NCI-H2107 treated with DMSO at 0.1 percent for 48 hours (cell line): ENCODE measurements around the gene IGF2BP1.
"Not testable (repeated sequence)": the region's sequence is repeated elsewhere in the genome, so short reads cannot be mapped to it uniquely, and the experiment has no call there.

Experiments
- DNase-seq: peaks from one replicate; lab custom pipeline; 2025; ENCODE audit not compliant: unreplicated experiment; lab: John Stamatoyannopoulos, UW

Gene IGF2BP1

DNA sequence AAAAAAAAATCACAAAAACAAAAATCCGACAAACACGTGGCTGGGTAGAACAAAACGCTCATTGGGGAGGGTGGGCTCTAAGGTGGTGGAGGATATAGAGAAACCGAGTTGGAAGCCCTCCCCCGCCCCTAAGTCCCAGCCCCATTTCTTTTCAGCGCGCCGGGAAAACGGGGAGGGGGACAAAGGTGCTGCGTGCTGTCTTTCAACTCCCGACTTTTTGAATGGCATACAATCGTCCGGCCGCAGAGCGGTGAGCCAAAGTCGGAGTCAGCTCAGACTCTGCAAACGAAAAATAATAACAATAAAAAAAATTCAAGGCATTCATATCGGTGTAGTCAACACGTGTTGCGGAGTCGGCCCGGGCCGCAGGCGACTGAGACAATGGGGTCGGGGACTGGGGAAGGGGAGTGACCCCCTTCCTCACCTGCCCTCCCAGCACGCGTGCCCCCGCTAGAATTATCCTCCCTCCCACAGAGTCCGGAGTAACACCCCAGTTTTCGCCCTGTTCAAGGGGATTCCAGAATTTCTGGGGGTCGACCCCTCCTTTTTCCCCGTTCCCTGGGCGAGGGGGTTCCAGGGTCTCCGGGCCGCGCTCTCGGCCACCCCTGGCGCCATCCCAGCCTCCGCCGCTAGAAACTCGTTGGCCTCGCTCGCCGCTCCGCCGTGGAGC is 1.7 kb upstream of the IGF2BP1 start:
- DNase-seq: no peak

DNA sequence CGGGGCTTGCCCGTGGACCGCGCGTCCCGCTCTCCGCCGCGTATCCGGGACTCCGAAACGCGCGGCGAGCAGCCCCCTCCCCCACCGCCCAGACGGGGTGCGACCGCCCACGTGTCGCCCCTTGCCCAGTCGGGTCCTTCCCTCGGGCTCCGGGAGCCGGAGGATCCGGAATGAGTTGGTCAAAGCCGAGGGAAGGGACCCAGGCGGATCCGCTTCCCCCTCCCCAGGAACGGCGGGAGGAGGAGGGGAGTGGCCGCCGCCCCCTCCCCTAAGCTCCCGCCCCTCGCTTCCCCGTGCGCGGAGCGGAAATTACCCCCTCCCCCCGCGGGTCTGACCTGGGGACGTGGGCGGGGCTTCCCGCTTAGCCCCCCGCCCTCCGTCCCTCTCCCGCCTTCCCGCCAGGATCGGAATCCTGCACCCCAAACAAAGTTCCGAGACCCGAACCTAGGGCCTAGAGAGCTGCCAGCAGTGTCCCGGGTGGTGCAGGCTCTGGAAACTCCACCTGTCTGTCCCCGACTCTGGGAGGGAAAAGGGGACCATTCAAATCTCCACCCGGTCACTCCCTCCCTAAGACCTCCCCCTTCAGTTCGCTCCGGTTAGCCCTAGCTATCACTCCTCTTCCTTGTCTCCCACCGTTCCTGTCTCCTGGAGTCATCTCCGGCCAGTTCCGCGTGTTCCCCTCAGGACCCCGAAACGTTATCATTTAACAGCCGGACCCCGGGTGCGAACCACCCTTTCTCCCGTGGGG is 1.0 kb upstream of the IGF2BP1 start:
- DNase-seq: no peak

DNA sequence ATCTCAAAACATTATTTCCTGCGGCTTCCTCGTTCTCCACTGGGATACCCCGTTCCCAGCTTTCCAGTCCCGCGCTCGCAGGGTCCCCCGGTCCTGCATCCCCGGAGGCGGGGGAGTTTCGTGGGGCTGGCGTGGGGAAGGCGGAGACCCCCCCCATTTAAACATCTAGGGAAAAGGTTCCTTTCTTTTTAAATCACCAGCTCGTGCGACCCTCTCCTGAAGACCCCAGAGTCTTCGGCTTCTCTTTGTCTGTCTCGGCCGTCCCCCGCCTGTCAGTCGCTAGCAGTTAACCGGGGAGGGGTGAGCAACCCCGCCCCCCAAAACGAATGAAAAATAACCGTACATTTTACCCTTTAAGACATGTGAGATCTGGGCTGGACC is 473 bp upstream of the IGF2BP1 start:
- DNase-seq: no peak

DNA sequence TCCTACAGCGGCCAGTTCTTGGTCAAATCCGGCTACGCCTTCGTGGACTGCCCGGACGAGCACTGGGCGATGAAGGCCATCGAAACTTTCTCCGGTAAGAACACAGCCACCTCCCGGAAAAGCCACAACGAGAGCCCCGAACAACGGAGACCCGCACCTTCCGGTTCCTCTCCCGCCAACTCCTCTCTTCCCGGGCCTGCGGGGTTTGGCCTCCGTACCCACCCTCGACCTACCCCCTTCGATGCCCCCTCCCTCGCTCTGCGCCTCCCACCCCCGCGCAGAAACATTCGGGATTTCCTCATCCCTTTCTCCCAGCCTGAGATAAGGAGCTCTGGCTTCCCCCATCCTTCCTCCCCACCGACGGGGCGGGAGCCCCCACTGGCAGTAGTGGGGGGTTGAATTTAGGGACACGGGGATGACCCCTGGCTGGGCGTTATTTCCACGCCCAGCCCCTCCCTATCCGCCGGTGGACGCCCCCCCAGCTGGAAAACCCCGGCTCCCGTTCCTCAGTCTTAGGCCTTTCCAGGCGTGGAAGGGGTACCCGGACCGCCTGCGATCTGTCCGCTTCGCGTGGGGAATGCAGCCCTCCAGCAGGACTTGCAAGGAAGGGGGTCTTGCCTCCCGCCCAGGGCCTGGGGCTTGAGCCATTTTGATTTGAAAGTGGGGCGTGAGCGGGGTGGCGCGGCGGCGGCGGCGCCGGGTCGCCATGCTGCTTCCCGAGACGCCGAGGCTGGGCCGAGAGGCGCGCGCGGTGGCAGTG is 822 bp downstream of the IGF2BP1 start:
- no peak for DNase-seq

DNA sequence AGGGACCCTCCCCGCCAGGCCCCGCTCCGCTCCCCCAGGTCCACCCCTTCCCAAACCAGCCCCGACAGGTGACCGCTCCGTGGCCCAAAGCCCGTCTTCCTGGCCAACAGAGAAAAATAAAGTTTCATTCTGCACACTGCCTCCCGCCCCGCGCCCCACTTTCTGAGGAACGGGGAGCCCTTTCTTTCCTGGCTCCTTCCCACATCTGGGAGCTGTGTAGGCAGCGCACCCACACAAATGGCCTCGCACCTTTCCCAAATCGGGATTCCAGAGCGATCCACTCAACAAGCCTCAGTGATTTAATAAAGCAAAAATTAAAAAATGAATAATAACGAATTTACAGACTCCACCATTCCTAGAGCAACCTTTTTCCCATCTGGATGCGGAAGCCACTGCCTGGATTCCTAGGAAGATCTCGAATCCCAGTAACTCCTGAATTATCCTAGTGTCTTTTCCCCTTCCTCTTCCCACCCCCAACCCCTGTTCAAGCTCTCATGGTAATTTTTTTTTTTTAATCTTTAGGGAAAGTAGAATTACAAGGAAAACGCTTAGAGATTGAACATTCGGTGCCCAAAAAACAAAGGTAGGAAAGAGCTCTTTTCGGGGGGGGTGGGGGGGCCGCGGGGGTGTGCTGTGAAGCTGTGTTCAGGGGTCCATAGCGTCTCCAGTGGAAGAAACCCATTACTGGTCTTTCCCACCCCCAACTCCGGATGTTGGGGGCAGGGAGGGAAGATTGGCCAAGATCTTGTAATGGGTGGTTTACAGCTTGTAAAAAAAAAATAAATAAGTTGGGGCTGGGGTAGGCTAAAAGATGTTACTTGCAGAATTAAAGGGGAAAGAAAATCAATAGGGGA is 1.6 kb downstream of the IGF2BP1 start:
- no peak for DNase-seq

DNA sequence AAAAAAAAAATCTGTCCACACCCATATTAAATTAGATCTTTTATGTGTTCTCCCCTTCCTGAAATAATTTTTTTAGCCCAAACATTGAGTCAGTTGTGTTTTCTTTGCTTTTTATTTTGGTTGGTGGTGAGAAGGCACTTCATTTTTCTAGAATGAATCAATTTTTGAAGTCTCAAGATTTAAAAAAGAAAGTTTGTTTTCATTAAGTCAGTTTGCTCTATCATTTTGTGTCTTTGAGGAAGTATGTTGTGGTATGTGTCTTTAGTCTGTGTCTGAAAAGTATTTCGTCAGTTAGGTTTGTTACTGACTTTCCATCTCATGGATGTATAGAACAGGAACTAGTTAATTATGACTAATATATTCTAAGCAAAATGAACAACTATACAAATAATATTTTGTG is 3.8 kb downstream of the IGF2BP1 start:
- no peak for DNase-seq

DNA sequence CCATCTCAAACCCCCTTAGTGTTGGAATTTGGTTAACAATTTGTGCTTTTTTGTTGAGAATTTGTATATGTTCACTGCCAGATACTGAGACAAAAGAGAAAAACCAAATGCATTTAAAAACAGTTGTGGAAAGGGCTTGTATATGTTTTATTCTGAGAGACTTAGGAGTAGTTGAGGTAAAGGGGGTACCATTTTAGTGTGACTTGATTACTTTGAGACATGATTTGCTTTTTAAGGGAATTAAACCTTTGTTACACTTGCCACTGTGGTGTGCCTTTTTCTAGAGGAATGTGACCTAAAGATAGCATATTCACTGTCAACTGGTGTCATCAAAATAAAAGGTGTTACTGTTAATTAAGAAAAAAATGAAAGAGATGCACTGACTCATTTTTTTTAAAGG is 4.5 kb downstream of the IGF2BP1 start:
- DNase-seq: no peak

DNA sequence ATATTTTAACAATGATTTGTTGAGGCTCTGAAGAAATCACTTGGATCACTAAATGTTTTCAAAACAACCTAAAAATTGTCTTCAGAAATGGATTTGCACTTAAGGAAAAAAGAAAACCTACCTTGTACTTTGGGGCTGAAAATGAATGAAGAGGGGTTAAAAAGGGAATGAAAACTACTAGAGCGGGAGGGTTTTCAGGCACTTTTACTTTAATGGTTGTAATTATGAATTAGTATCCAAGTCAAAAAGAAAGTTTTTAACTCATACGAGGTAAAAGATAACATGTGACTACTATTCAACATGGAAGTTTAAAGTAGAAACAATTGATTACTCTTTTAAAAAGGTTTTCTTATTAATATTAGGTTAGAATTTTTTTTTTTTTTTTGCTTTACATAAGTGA is 5.1 kb downstream of the IGF2BP1 start:
- no peak for DNase-seq

DNA sequence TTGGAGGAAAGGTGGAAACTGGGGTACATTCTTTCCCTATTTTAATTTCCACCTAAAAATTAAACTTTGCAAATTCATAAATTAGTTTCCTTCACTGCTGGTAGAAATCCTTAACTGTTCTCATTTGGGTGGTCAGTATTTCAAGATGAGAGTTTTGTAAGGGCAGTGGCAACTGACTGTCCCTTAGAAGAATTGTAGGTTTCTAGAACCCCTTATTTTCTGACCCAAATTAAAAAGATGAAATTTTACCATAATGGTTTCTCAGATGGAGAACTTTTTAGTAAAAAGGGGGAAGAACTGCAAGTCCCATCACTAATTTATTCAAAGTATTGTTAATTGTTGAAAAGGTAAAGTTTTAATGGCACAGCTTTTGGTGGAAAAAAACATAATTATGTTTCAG is 5.6 kb downstream of the IGF2BP1 start:
- DNase-seq: no peak

DNA sequence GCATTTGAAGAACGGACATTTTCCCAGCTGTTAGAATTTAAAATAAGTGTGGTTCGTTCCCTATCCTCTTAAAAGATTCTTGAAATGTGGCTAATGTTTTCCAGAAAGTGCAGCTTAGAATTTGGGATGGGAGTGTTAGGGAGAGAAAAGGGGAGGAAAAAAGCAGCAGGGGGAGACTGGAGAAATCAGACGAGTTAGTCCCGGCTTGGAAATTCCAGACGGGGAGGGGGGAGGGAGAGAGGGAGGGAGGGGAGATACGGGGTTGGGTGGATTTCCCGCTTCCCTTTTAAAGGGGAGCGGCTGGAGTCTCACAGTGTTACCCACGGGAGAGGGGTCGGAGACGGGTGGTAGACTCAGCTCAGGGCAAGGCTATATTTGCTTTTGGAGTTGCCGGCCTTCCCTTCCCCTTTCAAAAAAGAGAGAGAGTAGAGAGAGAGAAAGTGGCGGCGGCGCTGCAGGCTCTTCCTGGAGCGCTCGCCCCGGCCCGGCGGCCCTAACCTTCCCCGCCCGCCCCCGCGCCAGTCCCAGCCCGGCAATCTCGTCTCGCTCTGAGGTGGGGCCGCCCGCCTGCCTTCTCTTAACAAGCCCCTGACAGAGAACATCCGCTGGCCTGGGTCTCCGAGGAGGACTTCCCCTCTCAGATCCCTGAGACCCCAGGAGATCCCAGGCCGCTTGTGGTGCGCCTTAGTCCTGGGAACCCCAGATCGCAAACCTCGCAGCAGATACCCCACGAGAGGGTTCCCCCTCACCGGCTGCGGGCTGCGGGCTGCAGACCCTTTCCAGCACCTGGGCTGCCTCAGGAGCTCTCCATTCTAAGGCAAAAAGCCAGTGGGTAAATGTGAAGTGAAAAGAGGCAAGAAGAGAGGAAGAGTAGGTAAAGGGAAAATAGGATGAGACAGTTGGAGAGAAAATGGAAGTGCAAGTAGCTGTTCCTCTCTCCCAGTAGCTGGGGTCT is 6.6 kb downstream of the IGF2BP1 start:
- no peak for DNase-seq

DNA sequence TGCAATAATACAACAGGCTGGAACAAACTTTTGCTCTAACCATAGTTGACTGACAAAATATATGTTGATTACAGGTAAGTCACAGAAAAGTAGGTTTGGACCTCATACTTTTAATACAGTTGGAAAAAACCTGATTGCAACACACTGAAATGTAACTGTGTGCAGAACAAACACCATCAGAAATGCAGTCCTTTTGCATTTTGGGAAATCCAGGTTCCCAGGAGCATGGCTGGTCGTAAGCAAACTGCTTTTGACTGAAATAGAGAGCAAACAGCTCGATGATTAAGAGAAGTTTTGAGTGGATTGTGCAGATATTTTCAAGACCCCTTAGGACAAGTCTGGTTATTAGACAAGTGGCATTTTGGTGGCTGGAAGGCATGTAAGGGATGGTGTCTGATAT is 8.0 kb downstream of the IGF2BP1 start:
- DNase-seq: no peak

DNA sequence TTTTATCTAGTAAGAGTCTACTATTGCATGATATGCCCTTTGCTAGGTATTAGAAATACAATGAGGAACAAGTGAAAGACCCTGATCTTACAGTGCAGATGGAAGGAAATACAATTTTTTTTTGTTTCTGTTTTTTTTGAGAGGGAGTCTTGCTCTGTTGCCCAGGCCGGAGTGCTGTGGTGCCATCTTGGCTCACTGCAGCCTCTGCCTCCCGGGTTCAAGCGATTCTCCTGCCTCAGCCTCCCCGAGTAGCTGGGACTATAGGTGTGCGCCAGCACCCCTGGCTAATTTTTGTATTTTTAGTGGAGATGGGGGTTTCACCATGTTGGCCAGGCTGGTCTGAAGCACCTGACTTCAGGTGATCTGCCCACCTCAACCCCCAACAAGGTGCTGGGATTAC is 11.7 kb downstream of the IGF2BP1 start:
- not testable (repeated sequence) for DNase-seq

DNA sequence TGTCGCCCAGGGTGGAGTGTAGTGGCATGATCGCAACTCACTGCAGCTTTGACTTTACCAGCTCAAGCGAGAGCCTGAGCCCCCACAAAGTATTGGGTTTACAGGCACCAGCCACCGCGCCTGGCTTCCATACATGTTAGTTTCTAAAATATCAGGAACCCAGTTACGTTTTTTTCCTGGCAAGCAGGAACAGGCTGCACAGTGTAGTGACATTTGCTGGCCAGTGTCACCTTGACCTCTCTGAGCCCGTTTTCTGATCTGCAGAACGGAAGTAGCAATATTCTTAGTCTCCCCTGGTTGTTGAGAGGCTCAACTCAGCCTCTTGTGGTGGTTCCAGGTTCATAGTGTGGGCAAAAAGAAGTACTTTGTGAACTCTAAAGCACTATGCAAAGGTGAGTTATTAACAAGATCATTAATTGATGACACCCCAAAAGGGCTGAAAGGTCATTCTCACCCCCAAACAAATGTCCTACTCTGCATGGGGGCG is 15.6 kb downstream of the IGF2BP1 start:
- DNase-seq: no peak

DNA sequence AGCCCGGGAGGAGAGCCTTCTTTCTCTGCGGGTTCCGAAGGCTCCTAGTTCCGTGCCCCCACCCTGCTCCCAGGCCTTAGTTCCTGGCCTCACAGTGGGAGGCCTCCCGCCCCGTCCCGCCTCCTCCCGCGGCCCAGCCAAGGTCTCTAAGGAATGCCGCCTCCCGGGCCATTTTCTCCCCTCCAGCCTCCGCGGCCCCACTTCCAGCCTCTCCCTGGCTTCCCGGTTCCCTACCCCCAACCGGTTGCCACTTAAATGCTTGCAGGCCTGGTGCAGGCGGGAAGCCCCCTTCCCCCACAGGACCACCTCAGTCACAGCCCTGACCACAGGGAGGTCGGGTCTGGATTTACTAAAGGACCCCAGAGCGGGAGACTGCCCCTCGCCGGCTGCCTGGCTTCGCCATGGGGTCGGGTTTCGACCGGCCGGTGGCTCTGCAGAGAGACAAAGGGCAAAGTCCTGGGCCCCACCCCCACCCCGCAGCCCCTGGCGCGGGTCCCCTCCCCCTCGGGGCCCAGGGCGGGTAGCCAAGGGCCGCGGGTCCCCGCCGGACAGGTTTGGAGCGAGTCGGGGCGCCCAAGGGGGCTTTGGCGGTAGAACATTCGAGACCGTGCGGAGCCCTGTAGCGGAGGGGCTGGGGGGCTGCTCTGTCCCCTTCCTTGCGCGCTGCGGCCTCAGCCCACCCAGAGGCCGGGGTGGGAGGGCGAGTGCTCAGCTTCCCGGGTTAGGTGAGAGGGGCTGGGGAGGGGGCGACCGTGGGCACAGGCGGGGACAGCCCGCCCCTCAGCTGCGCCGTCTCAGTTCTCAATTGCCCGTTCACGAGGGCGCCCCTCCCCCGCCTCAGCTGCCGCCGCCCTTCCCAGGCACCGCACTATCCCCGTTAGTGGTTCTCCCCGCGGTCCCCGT is 16.4 kb downstream of the IGF2BP1 start:
- DNase-seq: no peak

DNA sequence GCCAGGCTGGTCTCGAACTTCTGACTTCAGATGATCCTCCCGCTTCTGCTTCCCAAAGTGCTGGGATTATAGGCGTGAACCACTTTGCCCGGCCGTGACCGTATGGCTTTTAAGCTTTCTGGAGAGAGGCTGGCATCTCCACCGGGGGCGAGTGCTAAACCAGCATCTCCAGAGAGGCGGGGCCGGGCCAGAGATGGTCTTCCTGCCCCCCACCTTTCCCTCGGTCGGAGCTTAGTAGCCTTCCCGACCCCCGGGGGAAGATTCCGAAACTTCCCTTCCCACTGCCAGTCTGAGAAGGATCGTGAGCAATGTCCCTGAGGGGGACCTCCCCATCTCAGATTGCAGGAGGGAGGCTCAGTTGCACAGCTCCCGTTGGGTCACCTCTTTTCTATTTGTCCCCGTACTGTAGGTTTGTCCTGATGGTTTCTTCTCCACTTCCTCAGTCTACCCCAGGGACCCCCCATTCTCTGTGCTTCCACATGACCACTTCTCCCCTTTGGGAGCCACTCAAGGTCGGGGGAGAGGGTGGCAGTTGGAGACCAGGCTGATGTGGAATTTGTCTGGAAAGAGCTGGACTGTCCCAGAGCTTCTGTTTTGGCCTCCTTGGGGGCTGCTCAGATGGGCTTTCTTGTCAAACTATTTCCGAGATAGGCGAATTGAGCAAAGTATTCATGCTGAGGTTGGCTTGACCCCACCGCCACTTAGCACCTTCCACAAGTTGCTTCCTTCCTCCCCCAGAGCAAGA is 18.2 kb downstream of the IGF2BP1 start:
- DNase-seq: no peak

DNA sequence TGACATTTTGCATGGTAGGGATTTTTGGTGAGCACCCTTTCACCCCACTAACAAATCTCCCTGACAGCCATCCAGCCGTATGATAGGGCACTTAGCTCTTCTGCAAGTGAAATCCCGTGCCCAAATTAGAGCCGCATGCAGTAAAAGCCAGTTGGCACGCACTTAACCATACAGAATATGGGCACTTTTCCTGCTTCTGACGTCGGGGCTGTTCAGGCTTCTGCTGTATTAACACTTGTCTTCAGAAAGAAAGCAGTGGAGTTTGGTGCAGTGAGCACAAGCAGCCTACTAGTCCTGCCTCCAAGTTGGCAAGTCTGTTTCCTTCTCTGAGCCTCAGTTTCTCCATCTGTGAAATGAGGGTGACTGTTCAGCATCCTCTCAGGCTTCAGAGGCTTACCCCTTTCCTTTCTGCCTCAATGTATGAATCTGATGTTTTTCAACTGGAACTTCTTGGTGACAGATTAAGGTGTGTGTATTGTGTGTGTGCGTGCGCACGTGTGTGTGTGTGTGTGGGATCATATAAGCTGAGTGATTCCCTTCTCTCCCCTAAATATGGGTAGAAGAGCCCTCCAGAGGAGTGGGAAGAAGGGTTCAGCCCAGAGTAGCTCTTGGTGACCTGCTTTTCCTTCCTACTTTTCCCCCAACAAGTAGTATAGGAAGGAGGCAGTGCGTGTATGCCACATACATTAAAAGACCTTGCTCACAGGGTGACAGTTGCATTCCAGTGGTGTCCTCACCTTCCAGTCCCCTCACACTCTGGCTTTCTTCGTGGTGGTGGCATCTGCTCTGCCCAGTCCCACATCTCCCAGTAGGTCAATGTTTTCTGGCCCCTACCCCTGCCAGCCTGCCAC is 19.0 kb downstream of the IGF2BP1 start:
- no peak for DNase-seq

DNA sequence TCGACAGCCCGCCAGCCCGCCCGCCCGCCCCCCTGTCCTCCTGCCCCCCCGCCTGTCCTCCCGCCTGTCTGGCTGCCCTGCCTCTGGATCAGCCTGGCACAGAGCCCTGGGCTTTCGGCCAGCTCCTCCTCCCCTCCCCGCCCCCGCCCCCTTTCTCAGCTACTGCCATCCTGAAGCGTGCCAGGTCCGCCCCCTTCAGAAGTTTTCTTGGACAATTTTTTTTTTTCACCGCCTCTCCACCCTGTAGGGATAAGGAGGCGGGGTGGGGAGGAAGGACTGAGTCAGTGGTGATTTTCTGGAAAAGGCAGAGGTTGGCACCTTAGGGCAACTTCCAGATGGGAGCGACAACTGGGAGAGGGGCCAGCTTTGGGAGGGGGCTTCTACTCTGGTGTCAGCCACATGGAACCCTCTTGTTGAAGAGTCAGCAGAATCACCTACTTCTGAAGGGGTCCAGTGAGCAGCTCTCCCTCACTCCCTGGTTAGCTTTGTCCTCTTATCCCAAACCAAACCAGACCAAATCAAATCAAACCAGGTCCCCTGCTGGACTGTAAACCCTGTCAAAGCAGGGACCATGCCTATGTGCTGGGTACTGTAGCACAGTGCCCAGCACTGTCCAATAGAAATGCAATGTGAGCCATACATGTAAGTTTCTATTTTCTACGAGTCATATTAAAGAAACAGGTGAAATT is 19.7 kb downstream of the IGF2BP1 start:
- DNase-seq: no peak
